HepG2 (cell line): Measurements from ENCODE around the gene FAM53B. TPM values are rescaled to one million over a fixed set of nuclear protein-coding genes. Genes with fewer than 3 reads are reported as not detected.

Experiments
- ATAC-seq: fragments of 200-7000 bp; cut with Tn5 transposase; 3 replicates; pipeline ENCODE4 v1.9.1; 2020; ENCODE audit warnings: mild to moderate bottlenecking, moderate library complexity
- BruUV-seq: library from RNA; stranded (reverse); fragments of 400-500 nt; replicated peaks from 2 replicates; lab custom pipeline; 2021; lab: Mats Ljungman, UMichigan
- CTCF ChIA-PET: fragments of 300-600 bp; formaldehyde crosslinking; extraction: SDS; loops from one replicate; lab custom pipeline; 2021; ENCODE audit warnings: low total read pairs, inconsistent platforms, low intra/inter-chr PET ratio; lab: Yijun Ruan, JAX
- POLR2A ChIA-PET: fragments of 350-600 bp; sonication (Branson Sonifier 250); formaldehyde crosslinking; loops from one replicate; lab custom pipeline; 2020; ENCODE audit warnings: antibody characterized with exemption, inconsistent platforms; lab: Yijun Ruan, JAX
- DNase-seq: peaks from one replicate; pipeline ENCODE4 v3.0.0-alpha.2; 2015; ENCODE audit warnings: low spot score
- FAIRE-seq: peaks from 3 replicates; lab custom pipeline; 2011; peaks lifted over from hg19 to GRCh38; lab: Jason Lieb, UNC
- H2AFZ ChIP-seq: one replicate; pipeline ENCODE4 v1.6.1; 2011; ENCODE audit warnings: low read length, inconsistent platforms
- H3K27ac ChIP-seq: fragments of 300-600 bp; 3 replicates; pipeline ENCODE4 v1.8.0; 2011; ENCODE audit warnings: mixed run types, mild to moderate bottlenecking, mixed read lengths, low read length, inconsistent platforms; ENCODE audit not compliant: insufficient read depth; ENCODE audit errors: extremely low read length
- H3K27me3 ChIP-seq, 2 experiments: fragments of 200-600 bp in 1 of 2; 2 replicates in 1 of 2; 3 replicates in 1 of 2; pipeline versions ENCODE4 v1.6.0 to v1.8.0; 2011; ENCODE audit warnings: low read length in 2 of 2, mild to moderate bottlenecking in 2 of 2, moderate library complexity in 2 of 2, inconsistent platforms in 1 of 2; ENCODE audit not compliant: insufficient read depth in 2 of 2, control insufficient read depth in 1 of 2
- H3K36me3 ChIP-seq, 2 experiments: fragments of 200-600 bp in 1 of 2; replicated peaks in 1 of 2; 2 replicates in 1 of 2; 3 replicates in 1 of 2; pipeline versions ENCODE4 v1.5.1 to v1.8.0; 2011; ENCODE audit warnings: low read length in 2 of 2, inconsistent platforms in 1 of 2; ENCODE audit not compliant: insufficient read depth in 2 of 2, control insufficient read depth in 1 of 2
- H3K4me1 ChIP-seq: 2 replicates; pipeline ENCODE4 v1.5.1; 2012; ENCODE audit warnings: low read length, inconsistent platforms; ENCODE audit not compliant: insufficient read depth
- H3K4me2 ChIP-seq: 2 replicates; pipeline ENCODE4 v1.6.0; 2011; ENCODE audit warnings: low read depth, low read length, inconsistent platforms
- H3K4me3 ChIP-seq, 3 experiments: fragments of 200-600 bp in 1 of 3; sonication (generic), shearing (Covaris generic) in 1 of 3; replicated peaks in 1 of 3; 2 replicates each; pipeline ENCODE4 v1.5.1; 2011 to 2016; ENCODE audit warnings: low read length in 3 of 3, inconsistent platforms in 2 of 3, low read depth in 2 of 3, mild to moderate bottlenecking in 2 of 3, control low read depth in 1 of 3, mixed read lengths in 1 of 3; ENCODE audit not compliant: insufficient read depth in 1 of 3
- H3K79me2 ChIP-seq: one replicate; pipeline ENCODE4 v1.6.1; 2011; ENCODE audit warnings: low read length, inconsistent platforms; ENCODE audit not compliant: insufficient read depth
- H3K9ac ChIP-seq: 2 replicates; pipeline ENCODE4 v1.6.0; 2011; ENCODE audit warnings: mild to moderate bottlenecking, low read depth, low read length, inconsistent platforms; ENCODE audit not compliant: insufficient read depth
- H3K9me3 ChIP-seq: 2 replicates; pipeline ENCODE4 v1.5.1; 2012; ENCODE audit warnings: mild to moderate bottlenecking, low read length
- H4K20me1 ChIP-seq: 2 replicates; pipeline ENCODE4 v1.6.0; 2011; ENCODE audit warnings: inconsistent platforms, mild to moderate bottlenecking, low read length, moderate library complexity; ENCODE audit not compliant: insufficient read depth
- AGO2 ChIP-seq: fragments of 200-400 bp; formaldehyde crosslinking; optimal IDR thresholded peaks from 2 replicates; pipeline ENCODE3; 2017; ENCODE audit warnings: mild to moderate bottlenecking, low read depth, low read length, moderate library complexity
- CBX5 ChIP-seq: sonication (generic); formaldehyde crosslinking; IDR thresholded peaks from 2 replicates; pipeline ENCODE4 v1.4.0; 2020; ENCODE audit warnings: missing genetic modification reagents, borderline replicate concordance
- HNRNPL ChIP-seq: fragments of 200-400 bp; formaldehyde crosslinking; IDR thresholded peaks from 2 replicates; pipeline ENCODE4 v1.6.1; 2017; ENCODE audit warnings: mild to moderate bottlenecking, low read depth, low read length
- IKZF4 ChIP-seq: sonication (generic); formaldehyde crosslinking; IDR thresholded peaks from 2 replicates; pipeline ENCODE4 v1.5.1; 2020; ENCODE audit warnings: borderline replicate concordance, mild to moderate bottlenecking, low read depth, missing genetic modification reagents; ENCODE audit errors: not compliant biosample characterization
- NCOR1 ChIP-seq: fragments of 200-600 bp; sonication (generic); IDR thresholded peaks from 2 replicates; pipeline ENCODE4 v1.7.0; 2017; ENCODE audit warnings: antibody characterized with exemption, low read length, borderline replicate concordance
- PAF1 ChIP-seq: IDR thresholded peaks from 2 replicates; pipeline ENCODE4 v1.6.1; 2016; ENCODE audit warnings: missing genetic modification reagents, missing compliant biosample characterization
- PCBP1 ChIP-seq: fragments of 200-400 bp; formaldehyde crosslinking; IDR thresholded peaks from 2 replicates; pipeline ENCODE4 v1.6.1; 2017; ENCODE audit warnings: mild to moderate bottlenecking, low read depth, low read length, borderline replicate concordance
- ZNF512 ChIP-seq: sonication (generic); formaldehyde crosslinking; IDR thresholded peaks from 2 replicates; pipeline ENCODE4 v1.4.0; 2020; ENCODE audit warnings: mild to moderate bottlenecking, missing genetic modification reagents
- ZNF530 ChIP-seq: sonication (generic); formaldehyde crosslinking; IDR thresholded peaks from 2 replicates; pipeline ENCODE4 v1.5.0; 2020; ENCODE audit warnings: low read depth, mild to moderate bottlenecking, missing genetic modification reagents
- ZNF572 ChIP-seq: sonication (generic); formaldehyde crosslinking; IDR thresholded peaks from 2 replicates; pipeline ENCODE4 v1.5.1; 2020; ENCODE audit warnings: mild to moderate bottlenecking, missing genetic modification reagents
- WGBS: methylation state at CpG from one replicate; pipeline ENCODE4 v1.1.6; 2017; ENCODE audit warnings: low lambda C conversion rate; 5-methylcytosine and 5-hydroxymethylcytosine counted together
- in situ Hi-C: cut with HindIII; loops from 2 replicates; pipeline ENCODE4 v1.10.0; 2017; ENCODE audit warnings: low pct_unique_long_range_greater_than_20kb; ENCODE audit not compliant: extremely low pct_ligation_motif_present
- intact Hi-C: fragments of 100-400 bp; cut with micrococcal nuclease; formaldehyde crosslinking; loops from one replicate; pipeline ENCODE4 v1.10.0; 2022; ENCODE audit not compliant: unreplicated experiment
- polyA plus RNA-seq, 8 experiments: library from polyadenylated mRNA; depleted of rRNA in 3 of 8; stranded (reverse) in 7 of 8; unstranded in 1 of 8; fragments of >200 nt; fragmentation: Illumina TruSeq in 4 of 8; extraction: Trizol in 4 of 8; gene quantifications; 2 replicates each; pipeline versions ENCODE4 v1.2.1 to v1.2.3, GENCODE V29; 2011 to 2016; ENCODE audit warnings: low read depth in 4 of 8, missing spikeins in 1 of 8, mixed read lengths in 1 of 8; ENCODE audit not compliant: insufficient read depth in 1 of 8
- total RNA-seq, 5 experiments: library from RNA; depleted of rRNA; stranded (reverse); fragments of >200 nt; fragmentation: Illumina TruSeq; extraction: Trizol; gene quantifications; 2 replicates each; pipeline ENCODE4 v1.2.3, GENCODE V29; 2016; ENCODE audit warnings: low read depth in 1 of 5
- TF ChIP-seq, protein P1 (sequence below): sonication (generic); formaldehyde crosslinking; IDR thresholded peaks from 2 replicates; pipeline ENCODE4 v1.5.1; 2020; ENCODE audit warnings: mild to moderate bottlenecking, missing genetic modification reagents, moderate library complexity
- TF ChIP-seq, protein P2 (sequence below): sonication (generic); formaldehyde crosslinking; IDR thresholded peaks from 2 replicates; pipeline ENCODE4 v1.4.0; 2020; ENCODE audit warnings: missing genetic modification reagents, borderline replicate concordance

FAM53B gene
- total and polyA plus RNA-seq, 2 of the 13 experiments (the other 11 are each of a cell fraction or from before 2014, with no cell fraction given) = 6.4 to 19.3 TPM

- POLR2A ChIA-PET = no interaction called here
- H2AFZ ChIP-seq = no peak overlapping the region
- peaks cover 9% of the 10 kb centered on the region; the same call in 1 of the 2 replicates for H3K4me1 ChIP-seq
- in situ Hi-C loops (no loop called here), intact Hi-C loops (no loop called here)
- no TSS peak for BruUV-seq
- H3K27me3 ChIP-seq = no peaks in the 10 kb centered on the region
- peak overlapping the region in 1 of 3 experiments; percentile 30; a peak in 1 of 6 replicates for H3K4me3 ChIP-seq
- no peak overlapping the region for H3K9ac ChIP-seq
- 49% methylated on average over 5 of the region's 18 CpGs for WGBS
- H3K36me3 ChIP-seq = peaks cover 3 to 4% of the 10 kb centered on the region in 2 experiments; a peak in 1 of 5 replicates
- H3K79me2 ChIP-seq = no peaks in the 10 kb centered on the region
- H3K9me3 ChIP-seq = no peaks in the 10 kb centered on the region
- no peak for FAIRE-seq
- H3K27ac ChIP-seq = no peak overlapping the region
- H3K4me2 ChIP-seq = 0 out of 2 replicates have a peak overlapping the region, but pooled peaks have one; percentile 29
- H4K20me1 ChIP-seq = no peaks in the 10 kb centered on the region
- ATAC-seq = peak; percentile 59
- peak; percentile 49 for DNase-seq
- CTCF ChIA-PET = no interaction called here
- TF ChIP-seq NCOR1 (no peak), ZNF572 (CRISPR knock-in tag) (no peak), IKZF4 (CRISPR knock-in tag) (no peak), ZNF530 (CRISPR knock-in tag) (no peak), AGO2 (peak; percentile 76), PCBP1 (0 out of 2 replicates have a peak, but pooled peaks have one; percentile 41), PAF1 (CRISPR knock-in tag) (no peak), ZNF512 (CRISPR knock-in tag) (no peak), HNRNPL (0 out of 2 replicates have a peak, but pooled peaks have one; percentile 31), CBX5 (CRISPR knock-in tag) (no peak)
- TF ChIP-seq, protein P1, sequence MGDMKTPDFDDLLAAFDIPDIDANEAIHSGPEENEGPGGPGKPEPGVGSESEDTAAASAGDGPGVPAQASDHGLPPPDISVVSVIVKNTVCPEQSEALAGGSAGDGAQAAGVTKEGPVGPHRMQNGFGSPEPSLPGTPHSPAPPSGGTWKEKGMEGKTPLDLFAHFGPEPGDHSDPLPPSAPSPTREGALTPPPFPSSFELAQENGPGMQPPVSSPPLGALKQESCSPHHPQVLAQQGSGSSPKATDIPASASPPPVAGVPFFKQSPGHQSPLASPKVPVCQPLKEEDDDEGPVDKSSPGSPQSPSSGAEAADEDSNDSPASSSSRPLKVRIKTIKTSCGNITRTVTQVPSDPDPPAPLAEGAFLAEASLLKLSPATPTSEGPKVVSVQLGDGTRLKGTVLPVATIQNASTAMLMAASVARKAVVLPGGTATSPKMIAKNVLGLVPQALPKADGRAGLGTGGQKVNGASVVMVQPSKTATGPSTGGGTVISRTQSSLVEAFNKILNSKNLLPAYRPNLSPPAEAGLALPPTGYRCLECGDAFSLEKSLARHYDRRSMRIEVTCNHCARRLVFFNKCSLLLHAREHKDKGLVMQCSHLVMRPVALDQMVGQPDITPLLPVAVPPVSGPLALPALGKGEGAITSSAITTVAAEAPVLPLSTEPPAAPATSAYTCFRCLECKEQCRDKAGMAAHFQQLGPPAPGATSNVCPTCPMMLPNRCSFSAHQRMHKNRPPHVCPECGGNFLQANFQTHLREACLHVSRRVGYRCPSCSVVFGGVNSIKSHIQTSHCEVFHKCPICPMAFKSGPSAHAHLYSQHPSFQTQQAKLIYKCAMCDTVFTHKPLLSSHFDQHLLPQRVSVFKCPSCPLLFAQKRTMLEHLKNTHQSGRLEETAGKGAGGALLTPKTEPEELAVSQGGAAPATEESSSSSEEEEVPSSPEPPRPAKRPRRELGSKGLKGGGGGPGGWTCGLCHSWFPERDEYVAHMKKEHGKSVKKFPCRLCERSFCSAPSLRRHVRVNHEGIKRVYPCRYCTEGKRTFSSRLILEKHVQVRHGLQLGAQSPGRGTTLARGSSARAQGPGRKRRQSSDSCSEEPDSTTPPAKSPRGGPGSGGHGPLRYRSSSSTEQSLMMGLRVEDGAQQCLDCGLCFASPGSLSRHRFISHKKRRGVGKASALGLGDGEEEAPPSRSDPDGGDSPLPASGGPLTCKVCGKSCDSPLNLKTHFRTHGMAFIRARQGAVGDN (CRISPR knock-in tag) = peak; percentile 27; the same call in 1 of the 2 replicates
- TF ChIP-seq, protein P2, sequence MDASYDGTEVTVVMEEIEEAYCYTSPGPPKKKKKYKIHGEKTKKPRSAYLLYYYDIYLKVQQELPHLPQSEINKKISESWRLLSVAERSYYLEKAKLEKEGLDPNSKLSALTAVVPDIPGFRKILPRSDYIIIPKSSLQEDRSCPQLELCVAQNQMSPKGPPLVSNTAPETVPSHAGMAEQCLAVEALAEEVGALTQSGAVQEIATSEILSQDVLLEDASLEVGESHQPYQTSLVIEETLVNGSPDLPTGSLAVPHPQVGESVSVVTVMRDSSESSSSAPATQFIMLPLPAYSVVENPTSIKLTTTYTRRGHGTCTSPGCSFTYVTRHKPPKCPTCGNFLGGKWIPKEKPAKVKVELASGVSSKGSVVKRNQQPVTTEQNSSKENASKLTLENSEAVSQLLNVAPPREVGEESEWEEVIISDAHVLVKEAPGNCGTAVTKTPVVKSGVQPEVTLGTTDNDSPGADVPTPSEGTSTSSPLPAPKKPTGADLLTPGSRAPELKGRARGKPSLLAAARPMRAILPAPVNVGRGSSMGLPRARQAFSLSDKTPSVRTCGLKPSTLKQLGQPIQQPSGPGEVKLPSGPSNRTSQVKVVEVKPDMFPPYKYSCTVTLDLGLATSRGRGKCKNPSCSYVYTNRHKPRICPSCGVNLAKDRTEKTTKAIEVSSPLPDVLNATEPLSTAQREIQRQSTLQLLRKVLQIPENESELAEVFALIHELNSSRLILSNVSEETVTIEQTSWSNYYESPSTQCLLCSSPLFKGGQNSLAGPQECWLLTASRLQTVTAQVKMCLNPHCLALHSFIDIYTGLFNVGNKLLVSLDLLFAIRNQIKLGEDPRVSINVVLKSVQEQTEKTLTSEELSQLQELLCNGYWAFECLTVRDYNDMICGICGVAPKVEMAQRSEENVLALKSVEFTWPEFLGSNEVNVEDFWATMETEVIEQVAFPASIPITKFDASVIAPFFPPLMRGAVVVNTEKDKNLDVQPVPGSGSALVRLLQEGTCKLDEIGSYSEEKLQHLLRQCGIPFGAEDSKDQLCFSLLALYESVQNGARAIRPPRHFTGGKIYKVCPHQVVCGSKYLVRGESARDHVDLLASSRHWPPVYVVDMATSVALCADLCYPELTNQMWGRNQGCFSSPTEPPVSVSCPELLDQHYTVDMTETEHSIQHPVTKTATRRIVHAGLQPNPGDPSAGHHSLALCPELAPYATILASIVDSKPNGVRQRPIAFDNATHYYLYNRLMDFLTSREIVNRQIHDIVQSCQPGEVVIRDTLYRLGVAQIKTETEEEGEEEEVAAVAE (CRISPR knock-in tag) = no peak
These were observed 131.3 kb downstream of the FAM53B start for GRCh38 chr10:124612611-124613498.
